Esophagus mucosa (tissue), 1 donor: ENCODE measurements around the gene XRCC1. TPM values are rescaled to one million over a fixed set of nuclear protein-coding genes. Genes with fewer than 3 reads are reported as not detected.
"Not testable (repeated sequence)": the region's sequence is repeated elsewhere in the genome, so short reads cannot be mapped to it uniquely, and the experiment has no call there.

ENCODE experiments used
- ATAC-seq: fragments of 200-7000 bp; cut with Tn5 transposase; one replicate; pipeline ENCODE4 v1.9.1; 2020
- total RNA-seq: library from RNA; stranded (reverse); gene quantifications from one replicate; pipeline ENCODE4 v1.2.4, GENCODE V29; 2023
- donor health status: DM: yes; HTN: yes; CAD: no.

XRCC1 gene
- total RNA-seq, 1 donor from 2014 or later, result 15.6 TPM

DNA sequence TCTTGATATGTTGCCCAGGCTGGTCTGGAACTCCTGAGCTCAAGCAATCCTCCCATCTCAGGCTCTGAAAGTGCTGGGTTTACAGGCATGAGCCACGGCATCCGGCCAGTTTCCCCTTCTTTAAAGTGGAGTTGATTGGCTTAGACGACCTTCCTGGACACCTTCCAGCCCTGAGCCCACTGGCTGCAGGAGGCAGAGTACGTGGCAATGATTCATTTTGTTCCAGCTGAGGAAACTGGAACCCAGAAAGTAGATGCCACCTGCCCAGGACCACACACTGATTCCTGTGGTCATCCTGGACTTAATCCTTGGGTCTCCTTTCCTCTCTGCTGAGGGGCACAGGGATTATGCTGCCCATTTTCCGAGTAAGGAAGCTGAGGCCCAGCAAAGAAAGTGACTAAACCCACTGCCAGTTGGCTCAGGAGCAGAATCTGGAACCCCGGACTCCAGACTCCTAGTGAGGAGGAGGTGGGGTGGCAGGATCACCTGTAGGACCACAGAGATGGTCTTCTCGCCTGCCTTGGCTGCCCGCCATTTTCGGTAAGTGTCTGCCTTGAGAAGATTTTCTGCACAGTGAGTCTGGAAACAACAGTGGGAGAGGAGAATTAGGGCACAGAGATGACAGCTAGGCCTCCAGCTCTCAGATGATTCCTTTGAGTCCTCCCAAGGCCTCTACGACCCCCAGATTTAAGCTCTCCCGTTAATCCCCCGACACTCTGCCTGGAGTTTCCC, 737 bp downstream of the XRCC1 start:
- ATAC-seq, result no peak

DNA sequence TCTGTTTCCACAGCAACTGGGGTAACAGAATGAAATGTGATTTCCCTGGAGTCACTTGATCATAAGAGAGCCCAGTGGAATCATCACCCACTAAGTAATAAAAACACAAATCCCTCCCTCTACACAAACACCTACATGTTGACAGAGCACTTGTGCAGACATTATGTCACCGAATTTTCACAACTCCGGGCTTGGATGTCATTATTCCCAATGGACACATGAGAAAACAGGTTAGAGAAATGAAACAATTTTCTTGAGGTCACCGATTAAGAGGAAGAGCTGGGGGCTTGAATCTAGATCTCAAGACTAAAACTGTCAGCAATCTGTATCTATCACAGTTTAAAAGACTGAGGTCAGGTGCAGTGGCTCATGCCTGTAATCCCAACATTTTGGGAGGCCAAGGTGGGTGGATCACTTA, 3.1 kb downstream of the XRCC1 start:
- ATAC-seq, result no peak

DNA sequence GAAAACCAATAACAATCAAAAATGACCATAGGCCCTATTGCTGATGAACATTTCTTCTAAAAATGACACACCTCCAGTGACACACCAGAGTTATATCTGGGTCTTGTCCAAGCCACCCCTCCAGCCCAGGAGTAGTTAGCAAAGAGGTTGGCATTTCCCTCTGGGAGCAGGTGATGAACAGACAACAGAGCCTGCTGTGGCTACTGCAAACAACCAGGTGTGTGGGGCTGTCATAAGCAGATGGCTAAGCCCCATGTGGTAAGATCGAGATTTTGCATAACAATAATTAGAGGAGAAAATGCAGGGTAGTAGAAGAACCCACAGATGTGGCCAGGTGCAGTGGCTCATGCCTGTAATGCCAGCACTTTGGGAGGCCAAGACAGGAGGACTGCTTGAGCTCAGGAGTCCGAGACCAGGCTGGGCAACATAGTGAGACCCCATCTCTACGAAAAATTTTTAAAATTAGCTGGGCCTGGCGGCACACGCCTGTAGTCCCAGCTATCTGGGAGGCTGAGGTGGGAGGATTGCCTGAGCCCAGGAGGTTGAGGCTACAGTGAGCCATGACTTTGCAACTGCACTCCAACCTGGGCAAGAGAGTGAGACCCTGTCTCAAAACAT, 5.0 kb downstream of the XRCC1 start:
- peak; percentile 36 for ATAC-seq

DNA sequence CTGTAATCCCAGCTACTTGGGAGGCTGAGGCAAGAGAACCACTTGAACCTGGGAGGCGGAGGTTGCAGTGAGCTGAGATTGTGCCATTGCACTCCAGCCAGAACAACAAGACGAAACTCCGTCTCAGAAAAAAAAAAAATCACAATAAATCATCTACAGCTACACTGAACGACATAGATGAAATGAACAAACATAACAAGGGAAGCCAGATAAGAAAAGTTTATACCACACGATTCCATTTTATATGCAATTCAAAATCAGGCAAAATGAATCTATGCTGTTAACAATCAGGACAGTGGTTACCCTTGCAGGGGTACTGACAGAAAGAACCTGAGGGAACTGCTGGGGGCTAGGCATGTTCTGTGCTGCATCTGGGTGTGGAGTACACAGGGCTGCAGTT, 5.7 kb downstream of the XRCC1 start:
- ATAC-seq, result peak; percentile 12

DNA sequence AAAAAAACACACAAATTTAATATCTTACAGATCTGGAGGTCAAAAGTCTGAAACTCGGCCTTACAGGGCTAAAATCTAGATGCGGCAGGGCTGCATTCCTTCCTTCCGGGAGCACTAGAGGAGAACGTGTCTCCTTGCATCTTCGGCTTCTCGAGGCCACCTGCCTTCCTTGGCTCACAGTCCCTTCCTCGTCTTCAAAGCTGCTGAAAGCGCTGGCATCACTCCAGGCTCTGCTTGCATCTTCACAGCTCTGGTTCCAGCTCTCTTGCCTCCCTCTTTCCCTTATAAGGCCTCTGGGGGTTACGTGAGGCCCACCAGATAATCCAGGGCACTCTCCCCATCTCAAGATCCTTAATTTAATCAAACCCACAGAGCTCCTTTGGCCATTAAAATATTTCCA, 10.5 kb downstream of the XRCC1 start:
- no peak for ATAC-seq

DNA sequence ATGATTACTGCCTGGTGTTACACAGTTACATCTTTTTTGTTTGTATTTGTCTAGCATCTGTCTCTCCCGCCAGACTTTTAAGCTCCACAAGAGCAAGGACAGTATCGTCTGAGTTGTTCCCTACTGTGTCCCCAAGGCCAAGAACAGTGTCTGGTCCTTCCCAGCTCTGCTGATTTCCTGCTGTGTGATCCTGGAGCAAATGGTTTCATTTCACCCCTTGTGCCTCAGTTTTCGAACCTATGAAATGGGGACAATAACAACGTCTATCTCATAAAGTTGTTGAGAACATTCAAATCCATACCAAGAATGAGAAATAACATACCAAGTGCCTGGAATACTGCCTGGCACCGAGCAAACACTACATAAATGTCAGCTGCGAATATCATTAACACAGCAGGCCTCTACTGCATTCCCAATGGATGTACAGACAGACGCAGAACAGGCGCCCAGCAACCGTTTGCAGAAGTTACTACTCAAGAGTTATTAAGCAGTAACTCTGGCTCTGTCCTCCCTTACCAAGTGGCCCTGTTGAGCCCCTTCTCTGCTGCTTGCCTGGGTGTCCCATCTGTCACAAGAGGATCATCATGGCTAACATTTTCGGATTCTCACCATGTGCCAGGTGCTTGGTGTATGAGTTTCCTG, 11.4 kb downstream of the XRCC1 start:
- no peak for ATAC-seq

DNA sequence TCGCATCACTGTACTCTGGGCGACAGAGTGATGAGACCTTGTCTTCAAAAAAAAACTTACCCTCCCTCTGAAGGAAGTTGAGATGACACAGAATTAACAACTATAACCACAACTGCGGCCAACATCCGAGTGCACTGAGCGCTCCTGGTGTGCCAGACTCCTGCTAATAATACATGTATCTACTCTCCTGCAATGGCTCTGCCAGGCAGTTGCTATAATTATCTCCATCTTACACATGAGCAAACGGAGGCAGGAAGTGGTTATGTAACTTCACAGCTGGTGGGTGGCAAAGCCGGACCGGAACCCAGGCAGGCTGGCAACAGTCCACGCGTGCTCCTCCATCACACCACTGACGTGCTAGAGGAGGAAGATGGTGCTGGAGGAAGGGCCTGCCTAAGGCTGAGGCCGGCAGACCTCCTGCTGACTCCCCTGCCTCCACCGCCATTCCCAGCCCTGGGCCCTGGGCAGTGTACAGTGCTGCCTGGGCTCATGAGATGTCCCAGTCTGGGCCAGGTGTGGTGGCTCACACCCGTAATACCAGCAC, 12.6 kb downstream of the XRCC1 start:
- ATAC-seq, result peak; percentile 71

DNA sequence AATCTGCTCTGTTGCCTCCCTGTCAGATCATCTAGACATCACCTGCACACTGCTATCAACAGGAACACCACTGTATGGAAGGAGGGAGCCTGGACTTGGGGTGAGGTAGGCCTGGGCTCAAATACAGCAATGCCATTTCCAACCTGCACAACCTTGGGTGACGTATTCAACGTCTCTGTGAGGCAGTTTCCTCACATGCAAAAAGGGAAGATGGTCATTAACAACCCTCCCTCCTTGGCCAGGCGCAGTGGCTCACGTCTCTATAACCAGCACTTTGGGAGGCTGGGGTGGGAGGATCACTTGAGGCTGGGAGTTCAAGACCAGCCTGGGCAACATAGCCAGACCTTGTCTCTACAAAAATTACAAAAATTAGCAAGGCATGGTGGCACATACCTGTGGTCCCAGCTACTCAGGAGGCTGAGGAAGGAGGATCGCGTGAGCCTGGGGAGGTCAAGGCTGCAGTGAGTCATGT, 13.1 kb downstream of the XRCC1 start:
- ATAC-seq, result peak; percentile 17

DNA sequence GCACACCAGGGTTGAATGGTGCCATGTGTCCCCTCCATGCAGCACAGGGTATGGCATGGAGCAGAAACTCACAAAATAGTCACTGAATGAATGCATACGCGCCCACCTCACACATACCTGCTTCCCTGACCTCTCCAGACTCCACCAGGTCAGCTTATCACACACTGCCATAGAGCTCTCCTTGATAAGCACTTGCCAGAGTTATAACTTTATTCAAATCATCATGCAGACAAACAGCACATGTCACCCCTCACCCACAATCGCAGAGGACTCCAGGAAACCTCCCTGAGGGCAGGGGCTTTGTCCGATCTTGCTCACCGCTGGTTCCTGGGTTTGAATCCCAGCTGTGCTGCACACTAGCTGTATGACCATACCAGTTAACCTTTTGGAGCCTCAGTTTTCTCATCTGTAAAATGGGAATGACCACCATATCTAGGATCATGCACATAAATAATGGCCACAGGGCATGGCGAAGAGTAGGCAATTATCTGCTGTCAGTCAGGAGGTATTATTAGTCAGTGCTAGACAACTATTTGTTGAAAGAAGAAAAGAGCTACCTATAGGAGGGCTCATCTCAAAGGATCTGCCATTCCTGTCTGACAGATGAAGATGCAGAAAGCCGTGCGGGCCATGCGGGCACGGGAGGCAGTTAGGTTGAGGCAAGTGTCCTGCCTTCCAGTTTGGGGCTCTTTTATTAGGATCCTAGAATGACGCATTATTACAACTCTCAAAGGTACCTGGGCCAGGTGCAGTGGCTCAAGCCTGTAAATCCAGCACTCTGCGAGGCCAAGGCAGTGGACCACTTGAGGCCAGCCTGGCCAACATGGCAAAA, 14.0 kb downstream of the XRCC1 start:
- ATAC-seq, result no peak

DNA sequence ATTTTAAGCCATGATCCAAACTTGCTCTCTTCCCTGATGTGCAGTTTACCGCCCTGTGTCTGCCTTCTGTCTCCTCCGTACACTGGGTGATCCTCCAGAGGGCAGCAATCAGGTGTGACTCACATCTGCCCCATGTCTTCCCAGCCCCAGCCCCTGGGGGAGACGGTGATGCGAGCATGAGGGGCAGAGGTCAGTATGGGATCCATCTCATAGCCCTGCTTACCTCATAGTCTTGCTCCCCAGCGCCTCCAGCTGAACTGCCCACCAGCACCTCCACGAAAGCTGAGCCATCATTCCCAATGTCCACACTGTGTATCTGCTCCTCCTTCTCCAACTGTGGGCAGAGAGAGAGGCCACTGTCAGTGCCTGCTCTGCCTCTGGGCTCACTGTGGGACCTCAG, 14.6 kb downstream of the XRCC1 start:
- no peak for ATAC-seq

DNA sequence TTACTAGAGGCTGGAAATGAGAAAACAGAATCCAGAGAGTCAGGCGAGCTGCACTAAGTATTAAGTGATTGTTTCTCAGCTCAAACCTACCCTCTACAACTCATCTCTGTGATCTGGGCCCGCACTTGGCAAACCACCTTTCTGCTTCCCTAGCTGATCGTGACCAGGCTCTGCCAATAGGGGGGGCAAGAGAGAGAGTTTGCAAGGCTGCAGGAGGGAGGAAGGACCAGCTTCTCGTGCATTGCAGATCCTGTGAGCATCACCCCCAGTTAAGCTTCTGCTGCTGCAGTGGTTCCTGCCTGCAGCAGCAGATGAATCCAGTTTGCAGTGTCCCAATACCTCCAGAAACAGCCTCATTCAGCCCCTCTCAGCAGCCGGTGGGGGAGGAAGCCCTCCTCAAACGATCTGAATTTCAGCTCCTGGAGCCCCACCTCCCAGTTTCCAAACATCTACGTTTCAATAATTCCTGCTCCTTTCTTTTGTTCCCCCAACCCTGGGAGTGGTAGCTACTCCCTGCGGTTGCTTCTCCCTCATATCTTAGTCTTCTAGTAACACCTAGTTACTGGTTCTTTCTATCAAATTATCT, 20.0 kb downstream of the XRCC1 start:
- peak; percentile 61 for ATAC-seq

DNA sequence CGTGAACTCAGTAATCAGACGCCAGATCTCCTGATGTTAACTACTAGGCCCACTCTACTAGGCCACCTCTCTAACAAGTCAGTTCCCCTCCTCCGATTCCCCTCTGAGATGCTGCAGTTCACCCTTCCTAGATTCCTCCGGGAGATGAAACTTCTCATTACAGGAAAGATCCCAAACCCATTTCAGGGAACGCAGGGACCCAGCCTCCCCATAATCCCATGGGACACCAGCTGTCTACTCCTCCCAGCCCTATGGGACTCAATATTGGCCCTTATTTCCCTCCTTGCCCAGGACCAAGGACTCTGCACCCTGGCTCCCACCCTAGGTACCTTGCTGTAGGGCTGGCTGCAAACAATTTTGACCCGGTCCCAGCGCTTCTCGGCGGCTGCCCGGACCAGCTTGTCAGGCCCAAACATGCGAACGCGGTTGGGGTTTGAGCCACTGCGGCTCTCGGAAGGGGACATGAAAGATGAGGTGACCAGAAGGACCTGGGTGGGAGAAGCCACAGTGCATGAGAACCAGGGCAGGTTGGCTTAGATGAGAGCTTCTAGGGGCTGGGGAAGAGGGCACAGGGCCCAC, 20.9 kb downstream of the XRCC1 start:
- no peak for ATAC-seq

DNA sequence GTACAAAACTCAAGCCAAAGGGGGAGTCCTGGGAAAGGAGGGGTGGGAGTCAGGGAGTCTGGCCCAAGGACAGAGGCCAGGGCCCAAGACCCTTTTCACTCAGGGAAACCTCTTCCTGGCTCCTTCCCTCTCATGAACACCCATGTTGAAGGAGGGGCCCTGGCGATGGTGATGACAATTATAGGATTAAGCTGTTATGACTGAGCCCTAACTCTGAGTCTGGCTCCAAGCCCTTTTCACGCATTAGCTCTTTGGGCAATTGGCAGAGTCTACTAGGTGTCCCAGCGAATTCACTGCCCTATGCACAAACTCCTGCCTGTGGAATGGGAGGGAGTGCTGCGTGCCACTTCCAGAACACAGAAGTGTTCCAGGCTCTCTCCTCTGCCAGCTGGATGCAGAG, 21.7 kb downstream of the XRCC1 start:
- no peak for ATAC-seq

DNA sequence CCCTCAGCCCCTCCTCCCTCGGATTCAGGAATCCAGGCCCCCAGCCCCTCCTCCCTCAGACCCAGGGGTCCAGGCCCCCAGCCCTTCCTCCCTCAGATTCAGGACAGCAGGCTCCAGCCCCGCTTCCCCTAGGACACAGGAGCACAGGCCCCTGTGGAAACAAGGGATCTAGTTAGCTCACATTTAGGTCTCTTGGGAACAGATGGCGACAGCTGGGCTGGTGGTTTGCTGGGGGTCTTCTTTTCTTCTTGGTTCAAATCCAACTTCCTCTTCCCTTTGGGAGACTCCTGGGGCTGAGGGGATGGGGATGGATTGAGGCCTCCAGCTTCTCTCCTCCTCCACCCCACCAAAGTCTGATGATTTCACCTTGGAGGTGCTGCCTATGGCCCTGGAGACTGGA, 22.7 kb downstream of the XRCC1 start:
- ATAC-seq, result no peak

DNA sequence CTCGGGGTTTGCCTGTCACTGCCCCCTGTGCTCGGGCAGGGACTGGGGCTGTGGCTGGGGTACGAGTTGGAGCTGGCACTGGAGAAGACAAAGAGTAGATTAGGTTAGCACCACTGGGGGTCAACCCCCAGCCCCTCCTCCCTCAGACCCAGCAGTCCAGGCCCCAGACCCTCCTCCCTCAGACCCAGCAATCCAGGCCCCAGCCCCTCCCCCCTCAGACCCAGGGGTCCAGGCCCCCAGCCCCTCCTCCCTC, 23.2 kb downstream of the XRCC1 start:
- no peak for ATAC-seq

DNA sequence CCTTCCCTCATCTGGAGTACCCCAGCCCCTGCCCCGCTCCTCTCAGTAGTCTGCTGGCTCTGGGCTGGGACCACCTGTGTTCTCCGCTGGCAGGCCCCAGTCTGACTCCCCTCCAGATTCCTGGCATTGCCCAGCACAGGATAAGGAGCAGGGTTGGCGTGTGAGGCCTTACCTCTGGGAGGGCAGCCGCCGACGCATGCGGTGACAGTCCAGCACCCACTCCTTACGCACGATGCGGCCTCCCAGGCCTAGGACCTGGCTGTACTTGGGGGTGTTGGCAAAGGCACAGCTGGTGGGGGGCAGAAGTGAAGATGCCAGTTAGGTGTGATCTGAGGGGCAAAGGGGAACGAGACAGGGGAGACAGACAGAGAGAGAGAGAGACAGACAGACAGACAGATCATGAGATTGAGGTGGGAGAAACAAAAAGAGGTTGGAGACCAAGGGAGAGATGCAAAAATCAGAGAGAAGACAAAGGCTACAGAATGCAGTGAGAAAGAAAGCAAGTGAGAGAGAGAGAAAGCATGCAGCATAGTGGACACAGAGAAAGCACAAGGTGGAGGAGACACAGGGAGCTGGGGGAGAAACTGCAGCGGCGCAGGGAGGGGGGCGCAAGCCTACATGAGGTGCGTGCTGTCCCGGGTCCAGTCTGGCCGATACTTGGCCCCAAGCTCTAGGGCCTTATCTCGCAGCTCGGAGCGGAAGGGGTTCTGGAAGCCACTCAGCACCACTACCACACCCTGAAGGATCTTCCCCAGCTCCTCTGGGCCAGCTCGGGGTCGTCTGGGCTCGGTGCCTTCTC, 23.7 kb downstream of the XRCC1 start:
- peak; percentile 14 for ATAC-seq

DNA sequence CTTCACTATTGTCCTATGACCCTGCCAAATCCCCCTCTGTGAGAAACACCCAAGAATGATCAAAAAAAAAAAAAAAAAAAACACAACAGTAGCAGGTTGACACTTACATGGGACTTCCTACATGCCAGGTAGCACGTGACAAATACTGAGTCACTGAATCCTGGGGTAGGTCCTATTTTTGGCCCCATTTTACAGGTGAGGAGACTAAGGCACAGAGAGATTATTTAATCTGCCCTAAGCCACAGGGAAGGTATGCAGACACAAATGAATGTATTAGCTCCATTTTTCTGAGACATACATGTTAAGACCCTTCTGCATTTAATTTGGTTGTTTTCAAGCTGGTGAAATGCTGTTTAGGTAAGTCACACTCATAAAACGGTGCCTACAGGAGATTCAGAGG, 26.6 kb downstream of the XRCC1 start:
- ATAC-seq, result no peak

DNA sequence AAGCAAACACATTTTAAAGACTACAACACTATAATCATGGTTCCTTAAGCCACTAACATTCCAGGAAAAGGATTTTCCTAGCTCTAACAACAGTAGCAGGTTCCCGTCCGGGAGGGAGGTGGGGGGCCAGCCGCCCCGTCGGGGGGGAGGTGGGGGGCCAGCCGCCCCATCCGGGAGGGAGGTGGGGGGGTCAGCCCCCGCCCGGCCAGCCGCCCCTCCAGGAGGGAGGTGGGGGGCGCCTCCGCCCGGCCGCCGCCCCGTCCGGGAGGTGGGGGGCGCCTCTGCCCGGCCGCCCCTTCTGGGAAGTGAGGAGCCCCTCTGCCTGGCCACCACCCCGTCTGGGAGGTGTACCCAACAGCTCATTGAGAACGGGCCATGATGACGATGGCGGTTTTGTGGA, 27.4 kb downstream of the XRCC1 start:
- not testable (repeated sequence) for ATAC-seq

DNA sequence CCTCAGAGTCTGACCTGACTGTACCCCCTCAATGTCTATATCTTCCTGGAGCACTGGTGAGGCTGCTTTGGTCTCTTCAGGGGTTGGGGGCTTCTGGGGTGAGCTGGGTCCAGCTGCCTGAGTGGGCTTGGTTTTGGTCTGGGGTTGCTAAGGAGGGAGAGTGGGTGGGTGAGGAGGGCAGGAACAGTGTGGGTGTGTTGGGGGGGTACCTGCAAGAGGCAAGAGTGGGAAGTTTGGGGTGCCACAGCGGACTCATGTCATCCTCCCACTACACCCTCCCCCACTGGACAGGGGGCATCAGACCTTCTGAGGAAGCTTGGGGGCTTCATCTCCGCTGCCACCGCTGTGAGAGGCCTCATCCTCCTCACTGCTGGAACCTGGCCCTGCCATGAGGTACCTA, 28.7 kb downstream of the XRCC1 start:
- no peak for ATAC-seq

DNA sequence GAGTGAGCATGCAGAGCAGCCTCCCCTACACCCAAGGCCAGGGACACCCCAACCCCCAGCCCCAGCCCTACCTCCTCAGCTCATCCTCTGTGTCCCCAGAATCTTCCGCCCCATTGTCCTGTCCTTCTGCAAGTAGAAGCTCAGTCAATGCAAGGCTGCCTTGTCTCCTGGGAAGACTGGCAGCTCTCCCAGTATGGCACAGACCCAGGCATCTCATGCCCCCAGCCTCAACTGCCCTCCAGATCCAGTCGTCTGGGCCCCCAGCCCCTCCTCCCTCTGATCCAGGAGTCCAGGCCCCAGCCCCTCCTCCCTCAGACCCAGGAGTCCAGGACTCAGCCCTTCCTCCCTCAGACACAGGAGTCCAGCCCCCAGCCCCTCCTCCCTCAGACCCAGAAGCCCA, 29.3 kb downstream of the XRCC1 start:
- ATAC-seq, result no peak

DNA sequence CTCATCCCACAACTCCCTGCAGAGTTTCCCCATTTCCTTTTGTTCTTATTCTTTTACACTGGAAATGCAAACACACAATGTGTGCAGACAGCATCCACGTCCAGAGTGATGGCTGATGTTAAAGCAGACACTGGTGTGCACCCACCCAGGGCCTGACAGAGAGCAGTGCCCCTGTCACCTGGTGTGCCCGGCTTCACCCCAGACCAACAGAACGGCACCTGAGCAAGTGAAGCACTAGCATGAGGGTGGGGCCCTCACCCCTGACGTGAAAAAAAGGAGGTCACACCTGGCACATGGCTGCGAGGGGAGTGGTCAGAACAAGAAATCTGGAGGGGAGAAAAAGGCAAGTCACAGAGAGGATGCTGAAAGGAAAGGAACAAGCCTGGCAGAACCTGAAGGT, 30.1 kb downstream of the XRCC1 start:
- no peak for ATAC-seq
